ENCODE results near the gene CWC27. TPM values are rescaled to one million over a fixed set of nuclear protein-coding genes. Genes with fewer than 3 reads are reported as not detected.

The CWC27 gene
- total and polyA plus RNA-seq, 2 of the 13 experiments (the other 11 are each of a cell fraction or from before 2014, with no cell fraction given), result 21.1 to 25.7 TPM

GRCh38 chr5:64768358-64769312 is at the start of gene CWC27, which contains the start of gene SREK1IP1 (continued):
- TF ChIP-seq, protein P1, sequence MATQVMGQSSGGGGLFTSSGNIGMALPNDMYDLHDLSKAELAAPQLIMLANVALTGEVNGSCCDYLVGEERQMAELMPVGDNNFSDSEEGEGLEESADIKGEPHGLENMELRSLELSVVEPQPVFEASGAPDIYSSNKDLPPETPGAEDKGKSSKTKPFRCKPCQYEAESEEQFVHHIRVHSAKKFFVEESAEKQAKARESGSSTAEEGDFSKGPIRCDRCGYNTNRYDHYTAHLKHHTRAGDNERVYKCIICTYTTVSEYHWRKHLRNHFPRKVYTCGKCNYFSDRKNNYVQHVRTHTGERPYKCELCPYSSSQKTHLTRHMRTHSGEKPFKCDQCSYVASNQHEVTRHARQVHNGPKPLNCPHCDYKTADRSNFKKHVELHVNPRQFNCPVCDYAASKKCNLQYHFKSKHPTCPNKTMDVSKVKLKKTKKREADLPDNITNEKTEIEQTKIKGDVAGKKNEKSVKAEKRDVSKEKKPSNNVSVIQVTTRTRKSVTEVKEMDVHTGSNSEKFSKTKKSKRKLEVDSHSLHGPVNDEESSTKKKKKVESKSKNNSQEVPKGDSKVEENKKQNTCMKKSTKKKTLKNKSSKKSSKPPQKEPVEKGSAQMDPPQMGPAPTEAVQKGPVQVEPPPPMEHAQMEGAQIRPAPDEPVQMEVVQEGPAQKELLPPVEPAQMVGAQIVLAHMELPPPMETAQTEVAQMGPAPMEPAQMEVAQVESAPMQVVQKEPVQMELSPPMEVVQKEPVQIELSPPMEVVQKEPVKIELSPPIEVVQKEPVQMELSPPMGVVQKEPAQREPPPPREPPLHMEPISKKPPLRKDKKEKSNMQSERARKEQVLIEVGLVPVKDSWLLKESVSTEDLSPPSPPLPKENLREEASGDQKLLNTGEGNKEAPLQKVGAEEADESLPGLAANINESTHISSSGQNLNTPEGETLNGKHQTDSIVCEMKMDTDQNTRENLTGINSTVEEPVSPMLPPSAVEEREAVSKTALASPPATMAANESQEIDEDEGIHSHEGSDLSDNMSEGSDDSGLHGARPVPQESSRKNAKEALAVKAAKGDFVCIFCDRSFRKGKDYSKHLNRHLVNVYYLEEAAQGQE (IDR thresholded peaks at IDR 0.05; ENCODE audit: borderline replicate concordance in 1 of 2, low read depth in 1 of 2, low read length in 2 of 2), result peak in 1 of 2 experiments; percentile 39; a peak in 1 of 4 replicates
- TF ChIP-seq, protein P2, sequence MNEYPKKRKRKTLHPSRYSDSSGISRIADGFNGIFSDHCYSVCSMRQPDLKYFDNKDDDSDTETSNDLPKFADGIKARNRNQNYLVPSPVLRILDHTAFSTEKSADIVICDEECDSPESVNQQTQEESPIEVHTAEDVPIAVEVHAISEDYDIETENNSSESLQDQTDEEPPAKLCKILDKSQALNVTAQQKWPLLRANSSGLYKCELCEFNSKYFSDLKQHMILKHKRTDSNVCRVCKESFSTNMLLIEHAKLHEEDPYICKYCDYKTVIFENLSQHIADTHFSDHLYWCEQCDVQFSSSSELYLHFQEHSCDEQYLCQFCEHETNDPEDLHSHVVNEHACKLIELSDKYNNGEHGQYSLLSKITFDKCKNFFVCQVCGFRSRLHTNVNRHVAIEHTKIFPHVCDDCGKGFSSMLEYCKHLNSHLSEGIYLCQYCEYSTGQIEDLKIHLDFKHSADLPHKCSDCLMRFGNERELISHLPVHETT (CRISPR knock-in tag; conservative IDR thresholded peaks at IDR 0.05), result peak; percentile 70; the same call in 1 of the 2 replicates
- TF ChIP-seq, protein P3, sequence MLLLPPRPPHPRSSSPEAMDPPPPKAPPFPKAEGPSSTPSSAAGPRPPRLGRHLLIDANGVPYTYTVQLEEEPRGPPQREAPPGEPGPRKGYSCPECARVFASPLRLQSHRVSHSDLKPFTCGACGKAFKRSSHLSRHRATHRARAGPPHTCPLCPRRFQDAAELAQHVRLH (CRISPR knock-in tag; IDR thresholded peaks at IDR 0.05; ENCODE audit: borderline replicate concordance, low read depth), result peak; percentile 66
- no peak for TF ChIP-seq ZNF121 (CRISPR knock-in tag; IDR thresholded peaks at IDR 0.05)
- peak; percentile 78 for TF ChIP-seq ATF7 (IDR thresholded peaks at IDR 0.05)
- no peak for TF ChIP-seq ATF7 (CRISPR knock-in tag; IDR thresholded peaks at IDR 0.05)
- TF ChIP-seq RFX3 (CRISPR knock-in tag; IDR thresholded peaks at IDR 0.05), result no peak
- TF ChIP-seq, protein P4, sequence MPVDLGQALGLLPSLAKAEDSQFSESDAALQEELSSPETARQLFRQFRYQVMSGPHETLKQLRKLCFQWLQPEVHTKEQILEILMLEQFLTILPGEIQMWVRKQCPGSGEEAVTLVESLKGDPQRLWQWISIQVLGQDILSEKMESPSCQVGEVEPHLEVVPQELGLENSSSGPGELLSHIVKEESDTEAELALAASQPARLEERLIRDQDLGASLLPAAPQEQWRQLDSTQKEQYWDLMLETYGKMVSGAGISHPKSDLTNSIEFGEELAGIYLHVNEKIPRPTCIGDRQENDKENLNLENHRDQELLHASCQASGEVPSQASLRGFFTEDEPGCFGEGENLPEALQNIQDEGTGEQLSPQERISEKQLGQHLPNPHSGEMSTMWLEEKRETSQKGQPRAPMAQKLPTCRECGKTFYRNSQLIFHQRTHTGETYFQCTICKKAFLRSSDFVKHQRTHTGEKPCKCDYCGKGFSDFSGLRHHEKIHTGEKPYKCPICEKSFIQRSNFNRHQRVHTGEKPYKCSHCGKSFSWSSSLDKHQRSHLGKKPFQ (CRISPR knock-in tag; IDR thresholded peaks at IDR 0.05; ENCODE audit: insufficient replicate concordance), result no peak
- peak; percentile 93 to 98 for TF ChIP-seq HMGXB4 (CRISPR knock-in tag; IDR thresholded peaks at IDR 0.05; ENCODE audit: borderline replicate concordance in 1 of 2, low read depth in 1 of 2)
- 0 out of 2 replicates have a peak, but pooled peaks have one; percentile 55 for TF ChIP-seq RARG (CRISPR knock-in tag; IDR thresholded peaks at IDR 0.05; ENCODE audit: low read depth)
- peak; percentile 92 for TF ChIP-seq GABPB1 (CRISPR knock-in tag; IDR thresholded peaks at IDR 0.05)
- peak; percentile 99 for TF ChIP-seq PHF8 (CRISPR knock-in tag; IDR thresholded peaks at IDR 0.05)
- peak; percentile 54; the same call in 1 of the 2 replicates for TF ChIP-seq FOSL2 (CRISPR knock-in tag; IDR thresholded peaks at IDR 0.05)
- TF ChIP-seq ZNF816 (CRISPR knock-in tag; IDR thresholded peaks at IDR 0.05; ENCODE audit: borderline replicate concordance), result no peak
- peak; percentile 54 for TF ChIP-seq GABPA (IDR thresholded peaks at IDR 0.05; ENCODE audit: low read depth, low read length)
- TF ChIP-seq GABPA (CRISPR knock-in tag; IDR thresholded peaks at IDR 0.05; ENCODE audit: low read depth), result peak; percentile 88
- TF ChIP-seq CBX2 (IDR thresholded peaks at IDR 0.05; ENCODE audit: low read depth, low read length), result no peak
- 0 out of 2 replicates have a peak, but pooled peaks have one; percentile 73 for TF ChIP-seq CBX2 (CRISPR knock-in tag; IDR thresholded peaks at IDR 0.05; ENCODE audit: low read depth)
- peak; percentile 67 for TF ChIP-seq ZEB1 (IDR thresholded peaks at IDR 0.05; ENCODE audit: insufficient replicate concordance, low read depth)
- no peak for TF ChIP-seq PHF21A (CRISPR knock-in tag; IDR thresholded peaks at IDR 0.05)
